Fibroblast of skin of back (primary cell): Measurements from ENCODE around the gene MYOC.
"Not testable (repeated sequence)": the region's sequence is repeated elsewhere in the genome, so short reads cannot be mapped to it uniquely, and the experiment has no call there.

Experiments used
- DNase-seq: peaks from one replicate; pipeline ENCODE4 v3.0.0-alpha.2; 2013

MYOC gene

DNA sequence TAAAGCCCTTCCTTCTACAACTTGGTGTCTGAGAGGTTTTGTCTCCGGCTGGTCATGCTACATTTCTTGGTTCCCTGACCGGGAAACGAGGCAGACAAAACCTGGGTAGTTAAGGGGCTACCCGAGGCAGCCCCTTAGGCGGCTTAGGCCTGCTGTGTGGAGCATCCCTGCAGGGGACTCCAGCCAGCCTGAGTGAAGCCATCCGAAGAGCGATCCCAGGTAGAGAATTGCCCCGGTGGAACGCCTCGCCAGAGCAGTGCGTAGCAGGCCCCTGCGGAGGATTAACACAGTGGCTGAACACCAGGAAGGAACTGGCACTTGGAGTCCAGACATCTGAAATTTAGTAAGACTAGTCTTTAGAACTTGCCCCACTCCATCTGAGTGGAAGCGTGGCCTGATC is 51.6 kb downstream of the MYOC start:
- DNase-seq = no peak

DNA sequence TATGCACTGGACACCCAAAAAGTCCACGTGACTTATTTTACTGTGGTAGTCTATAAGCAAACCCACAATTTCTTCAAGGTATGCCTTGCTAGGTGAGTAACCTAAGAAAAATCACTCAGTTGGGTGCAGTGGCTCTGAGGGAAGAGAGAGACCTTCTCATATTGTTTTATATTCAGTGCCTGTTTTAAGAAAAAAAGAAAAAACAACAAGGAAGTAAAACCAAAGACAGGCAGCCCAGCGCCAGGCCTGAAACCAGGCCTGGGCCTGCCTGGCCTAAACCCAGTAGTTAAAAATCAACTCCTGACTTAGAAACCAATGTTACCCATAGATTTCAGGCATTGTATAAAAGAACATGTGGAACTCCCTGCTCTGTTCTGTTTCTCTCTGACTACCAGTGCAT is 52.2 kb downstream of the MYOC start:
- DNase-seq = not testable (repeated sequence)

DNA sequence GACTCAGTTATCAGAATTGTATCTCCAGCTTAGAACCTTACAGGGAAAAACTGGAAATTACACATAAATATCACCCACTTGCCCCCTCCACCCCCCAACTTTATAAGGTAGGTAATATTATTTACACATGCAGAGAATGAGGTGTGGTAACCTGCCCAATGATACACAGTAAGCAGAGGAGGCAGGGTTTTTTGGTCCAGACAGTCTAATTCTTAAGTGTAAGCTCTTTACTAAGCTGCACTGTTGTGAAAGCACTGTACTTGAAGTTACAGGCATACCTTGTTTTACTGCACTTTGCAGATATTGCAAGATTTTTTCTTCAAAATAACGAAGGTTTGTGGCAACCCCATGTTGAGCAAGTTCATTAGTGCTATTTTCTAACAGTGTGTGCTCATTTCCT is 55.3 kb downstream of the MYOC start:
- no peak for DNase-seq

DNA sequence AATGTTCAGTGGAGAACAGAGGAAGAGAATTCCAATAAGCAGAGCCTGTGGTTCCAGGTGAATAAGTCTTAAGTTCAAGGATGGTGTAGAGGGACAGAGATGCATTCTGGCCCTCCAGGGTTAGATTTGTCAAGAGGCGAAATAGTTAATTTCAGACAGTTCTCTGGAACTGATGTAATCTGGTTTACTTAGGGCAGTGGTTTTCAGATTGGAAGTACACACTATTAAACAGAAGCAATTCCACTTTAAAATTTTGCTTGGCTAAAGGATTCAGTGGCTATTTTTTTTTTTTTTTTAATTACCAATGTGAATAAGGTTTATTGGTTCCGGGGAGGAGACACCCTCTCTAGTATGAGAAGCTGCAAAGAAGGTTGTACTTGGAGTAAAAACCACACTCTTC is 55.8 kb downstream of the MYOC start:
- DNase-seq = no peak

DNA sequence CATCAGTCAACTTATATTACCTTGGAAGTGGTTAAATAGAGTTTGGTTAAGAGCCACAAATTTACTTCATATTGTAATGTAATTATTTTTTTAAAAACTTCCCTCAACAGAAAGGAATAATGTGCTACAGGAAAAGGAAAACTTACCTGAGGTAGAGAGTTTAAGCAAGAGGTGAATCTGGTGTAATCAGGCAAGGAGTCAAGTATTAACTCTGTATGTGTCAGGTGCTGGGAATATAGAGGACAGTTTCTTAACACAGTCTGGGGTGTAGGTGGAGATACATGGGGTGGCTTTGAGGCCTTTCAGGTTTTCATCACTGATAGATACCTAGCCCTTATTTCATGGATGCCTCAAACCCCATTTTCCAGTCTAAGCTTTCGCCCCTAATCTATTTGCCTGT is 56.4 kb downstream of the MYOC start:
- no peak for DNase-seq

DNA sequence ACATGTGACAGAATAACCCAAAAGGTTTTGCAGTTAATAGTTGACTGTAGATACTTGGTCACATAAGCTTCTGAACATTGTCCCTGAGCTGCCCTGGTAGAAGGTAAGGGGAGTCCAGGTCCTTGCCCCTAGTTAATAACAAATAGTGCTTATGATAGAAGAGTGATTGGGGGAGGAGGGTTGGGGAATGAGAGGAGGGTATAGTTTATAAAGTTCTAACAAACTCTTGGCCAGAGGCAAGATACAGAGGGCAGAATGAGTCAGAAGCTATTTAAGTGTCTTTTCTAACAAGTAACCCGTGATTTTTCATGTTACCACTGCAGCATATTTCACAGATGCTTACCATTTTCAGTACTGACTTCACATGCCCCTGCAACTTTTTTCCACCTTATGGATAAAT is 57.2 kb downstream of the MYOC start:
- peak; percentile 8 for DNase-seq

DNA sequence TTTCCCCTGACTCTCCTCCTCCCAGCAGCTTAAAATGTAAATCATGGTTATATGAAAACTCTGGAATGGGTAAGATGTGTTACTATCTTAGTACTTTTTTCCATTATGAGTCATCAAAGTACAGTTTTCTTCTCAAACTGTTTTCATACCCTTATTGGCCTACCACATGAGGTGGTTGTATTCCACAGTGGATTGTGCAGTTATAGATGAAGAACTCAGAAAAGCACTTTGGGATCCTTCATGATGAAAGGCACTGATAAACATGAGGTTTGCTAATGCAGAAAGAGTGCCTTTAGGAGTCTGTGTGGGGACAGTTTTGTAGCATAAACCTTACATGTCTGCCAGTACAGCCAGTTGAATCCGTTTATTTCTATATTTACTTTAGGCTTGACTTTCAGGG is 62.5 kb downstream of the MYOC start:
- peak; percentile 53 for DNase-seq

GRCh38 chr1:171588230-171588629 is 64.3 kb downstream of the MYOC start:
- DNase-seq = no peak

GRCh38 chr1:171585715-171586114 is 66.8 kb downstream of the MYOC start:
- DNase-seq = no peak
